ENCODE results near the gene UCK2.

Gene UCK2

DNA sequence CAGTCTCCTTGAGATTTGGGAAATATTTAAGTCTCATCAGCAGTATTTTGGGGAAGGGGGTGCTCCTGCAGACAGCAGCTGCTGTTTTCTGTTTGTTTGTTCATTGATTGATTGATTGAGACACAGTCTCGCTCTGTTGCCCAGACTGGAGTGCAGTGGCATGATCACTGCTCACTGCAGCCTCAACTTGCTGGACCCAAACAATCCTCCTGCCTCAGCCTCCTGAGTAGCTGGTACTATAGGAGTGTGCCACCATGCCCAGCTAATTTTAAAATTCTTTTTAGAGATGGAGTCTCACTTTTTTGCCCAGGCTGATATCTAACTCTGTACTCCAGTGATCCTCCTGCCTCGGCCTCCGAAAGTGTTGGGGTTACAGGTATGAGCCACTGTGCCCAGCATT lies 18.2 kb downstream of the UCK2 start:
- in situ Hi-C loops (cut with HindIII; ENCODE audit: low sequenced_read_pairs) = no loop called here
- TF ChIP-seq, protein P1, sequence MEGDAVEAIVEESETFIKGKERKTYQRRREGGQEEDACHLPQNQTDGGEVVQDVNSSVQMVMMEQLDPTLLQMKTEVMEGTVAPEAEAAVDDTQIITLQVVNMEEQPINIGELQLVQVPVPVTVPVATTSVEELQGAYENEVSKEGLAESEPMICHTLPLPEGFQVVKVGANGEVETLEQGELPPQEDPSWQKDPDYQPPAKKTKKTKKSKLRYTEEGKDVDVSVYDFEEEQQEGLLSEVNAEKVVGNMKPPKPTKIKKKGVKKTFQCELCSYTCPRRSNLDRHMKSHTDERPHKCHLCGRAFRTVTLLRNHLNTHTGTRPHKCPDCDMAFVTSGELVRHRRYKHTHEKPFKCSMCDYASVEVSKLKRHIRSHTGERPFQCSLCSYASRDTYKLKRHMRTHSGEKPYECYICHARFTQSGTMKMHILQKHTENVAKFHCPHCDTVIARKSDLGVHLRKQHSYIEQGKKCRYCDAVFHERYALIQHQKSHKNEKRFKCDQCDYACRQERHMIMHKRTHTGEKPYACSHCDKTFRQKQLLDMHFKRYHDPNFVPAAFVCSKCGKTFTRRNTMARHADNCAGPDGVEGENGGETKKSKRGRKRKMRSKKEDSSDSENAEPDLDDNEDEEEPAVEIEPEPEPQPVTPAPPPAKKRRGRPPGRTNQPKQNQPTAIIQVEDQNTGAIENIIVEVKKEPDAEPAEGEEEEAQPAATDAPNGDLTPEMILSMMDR (IDR thresholded peaks at IDR 0.05; ENCODE audit: low read depth, low read length) = no peak

DNA sequence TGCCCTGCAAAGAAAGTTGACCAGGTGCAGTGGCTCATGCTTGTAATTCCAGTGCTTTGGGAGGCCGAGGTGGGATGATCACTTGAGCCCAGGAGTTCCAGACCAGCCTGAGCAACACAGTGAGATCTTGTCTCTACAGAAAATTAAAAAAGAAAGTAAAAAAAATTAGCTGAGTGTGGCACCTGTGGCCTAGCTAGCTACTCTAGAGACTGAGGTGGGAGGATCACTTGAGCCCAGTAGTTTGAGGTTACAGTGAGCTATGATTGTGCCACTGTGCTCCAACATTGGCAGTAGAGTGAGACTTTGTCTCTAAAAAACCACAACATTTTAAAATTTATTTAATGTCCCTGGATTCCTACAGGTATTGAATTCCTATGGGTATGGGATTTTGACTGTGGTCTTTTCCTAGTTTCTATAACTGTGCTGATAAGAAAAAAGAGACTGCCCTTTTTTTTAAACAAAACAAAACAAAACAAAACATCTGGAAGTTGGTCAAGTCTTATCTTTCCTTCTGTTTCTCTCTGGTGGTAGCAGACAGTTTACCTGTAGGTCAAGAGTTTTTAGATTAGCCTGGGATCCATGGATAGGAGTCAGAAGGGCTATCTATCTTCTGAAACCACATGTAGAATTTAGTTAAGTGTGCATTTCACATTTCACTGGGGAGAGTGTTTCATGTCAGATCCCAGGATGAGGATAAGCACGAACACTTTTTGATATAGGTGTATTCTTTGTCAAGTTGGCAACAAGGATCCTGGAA lies 18.8 kb downstream of the UCK2 start:
- in situ Hi-C loops (cut with HindIII; ENCODE audit: low sequenced_read_pairs) = no loop called here
- TF ChIP-seq, protein P1 (IDR thresholded peaks at IDR 0.05; ENCODE audit: low read depth, low read length) = no peak
- H3K4me3 ChIP-seq (ENCODE audit: low read depth, low read length) = no peak overlapping the region

More for the DNA sequence above, 18.2 kb downstream of the UCK2 start:
- no peak overlapping the region for H3K4me3 ChIP-seq (ENCODE audit: low read depth, low read length)
- no peak for DNase-seq (ENCODE audit: low read depth, low spot score)

DNA sequence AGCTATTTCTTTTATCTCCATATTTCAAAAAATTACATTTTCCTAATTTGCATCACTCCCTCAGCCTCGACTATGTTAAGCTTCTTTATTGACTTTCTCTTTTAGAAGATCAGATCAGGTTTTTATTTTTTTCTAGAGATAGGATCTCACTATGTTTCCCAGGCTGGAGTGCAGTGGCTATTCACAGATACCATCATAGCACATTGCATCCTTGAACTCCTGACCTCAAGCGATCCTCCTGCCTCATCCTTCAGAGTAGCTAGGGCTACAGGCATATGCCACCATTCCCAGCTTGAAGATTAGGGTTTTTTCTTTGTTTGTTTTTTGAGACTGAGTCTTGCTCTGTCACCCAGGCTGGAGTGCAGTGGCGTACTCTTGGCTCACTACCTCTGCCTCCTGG lies 20.1 kb downstream of the UCK2 start:
- in situ Hi-C loops (cut with HindIII; ENCODE audit: low sequenced_read_pairs) = no loop called here
- TF ChIP-seq, protein P1 (IDR thresholded peaks at IDR 0.05; ENCODE audit: low read depth, low read length) = no peak
- no peak overlapping the region for H3K4me3 ChIP-seq (ENCODE audit: low read depth, low read length)
- DNase-seq (ENCODE audit: low read depth, low spot score) = no peak

More for the DNA sequence above, 18.8 kb downstream of the UCK2 start:
- no peak for DNase-seq (ENCODE audit: low read depth, low spot score)

GRCh38 chr1:165849353-165850133 lies 22.1 kb downstream of the UCK2 start:
- TF ChIP-seq, protein P1 (IDR thresholded peaks at IDR 0.05; ENCODE audit: low read depth, low read length) = no peak
- DNase-seq (ENCODE audit: low read depth, low spot score) = no peak
- in situ Hi-C loops (cut with HindIII; ENCODE audit: low sequenced_read_pairs) = no loop called here
- no peak overlapping the region for H3K4me3 ChIP-seq (ENCODE audit: low read depth, low read length)

- TF ChIP-seq, protein P1 (IDR thresholded peaks at IDR 0.05; ENCODE audit: low read depth, low read length) = no peak
- in situ Hi-C loops (cut with HindIII; ENCODE audit: low sequenced_read_pairs) = no loop called here
- DNase-seq (ENCODE audit: low read depth, low spot score) = peak; percentile 59
- H3K4me3 ChIP-seq (ENCODE audit: low read depth, low read length) = no peak overlapping the region
Observed at GRCh38 chr1:165851034-165851658, 23.7 kb downstream of the UCK2 start.

DNA sequence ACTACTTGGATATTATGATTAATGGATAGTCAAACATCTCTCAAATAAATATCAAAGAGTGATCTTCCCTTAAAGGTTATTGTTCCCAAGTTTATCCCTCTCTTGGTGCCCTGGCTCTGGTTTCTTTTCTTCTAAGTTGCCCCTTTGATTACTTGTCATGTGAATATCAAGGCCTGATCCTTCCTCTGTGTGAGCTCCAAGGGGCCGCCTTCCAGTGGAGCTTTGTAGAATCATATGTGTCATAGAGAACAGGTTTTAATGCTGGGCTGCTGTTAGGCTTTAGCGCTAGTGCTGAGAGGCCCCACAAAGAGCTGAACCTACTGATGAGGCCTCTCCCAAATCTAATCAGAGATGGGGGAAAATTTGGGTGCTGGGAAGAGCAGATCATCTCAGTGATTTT lies 25.5 kb downstream of the UCK2 start:
- H3K4me3 ChIP-seq (ENCODE audit: low read depth, low read length) = no peak overlapping the region
- in situ Hi-C loops (cut with HindIII; ENCODE audit: low sequenced_read_pairs) = no loop called here
- no peak for DNase-seq (ENCODE audit: low read depth, low spot score)
- TF ChIP-seq, protein P1 (IDR thresholded peaks at IDR 0.05; ENCODE audit: low read depth, low read length) = no peak

Data from astrocyte of the spinal cord (primary cell).